HG03571 (cell line): Measurements from ENCODE around the gene ATP13A4.
"Not testable (repeated sequence)": the region's sequence is repeated elsewhere in the genome, so short reads cannot be mapped to it uniquely, and the experiment has no call there.

Experiments used
- ATAC-seq: cut with Tn5 transposase; IDR thresholded peaks from one replicate; pipeline ENCODE4 v1.9.1; 2021; ENCODE audit not compliant: unreplicated experiment

Gene ATP13A4

DNA sequence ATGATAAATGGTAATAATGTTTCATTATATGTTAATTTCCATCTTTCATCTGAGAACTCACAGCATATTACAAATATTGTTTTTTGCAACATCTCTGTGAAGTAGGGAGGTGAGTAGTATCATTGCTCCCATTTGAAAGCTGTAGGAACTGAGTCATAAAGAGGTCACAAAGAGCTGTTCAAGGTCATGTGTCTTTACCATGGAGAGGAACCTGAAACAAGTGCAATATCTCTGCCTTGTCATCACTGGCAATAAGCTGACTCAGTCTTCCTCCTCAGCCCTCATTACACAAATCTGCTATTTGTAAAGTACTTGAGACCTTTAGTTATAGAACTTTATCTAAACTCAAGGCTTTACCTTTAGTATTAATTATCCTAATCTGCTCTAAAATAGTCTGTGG, 4.4 kb upstream of the ATP13A4 start:
- ATAC-seq, result no peak

DNA sequence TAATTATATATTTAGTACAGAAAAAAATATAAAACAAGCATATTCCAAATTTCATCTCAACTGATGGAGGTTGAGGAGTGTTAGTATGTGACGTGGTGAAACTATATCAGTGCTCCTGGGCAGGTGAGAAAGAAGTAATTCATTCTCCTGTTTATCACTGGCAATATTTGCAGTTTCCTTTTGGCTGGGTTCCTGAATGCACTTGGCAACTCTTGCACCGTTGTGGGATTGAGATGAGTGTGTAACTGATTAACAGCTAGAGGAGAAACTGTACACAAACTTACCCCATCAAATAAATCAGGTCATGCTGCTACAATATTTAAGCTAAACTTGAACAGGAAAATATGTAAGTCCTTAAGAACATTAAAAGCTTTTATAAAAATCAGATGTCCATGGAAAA, 2.1 kb upstream of the ATP13A4 start:
- no peak for ATAC-seq

DNA sequence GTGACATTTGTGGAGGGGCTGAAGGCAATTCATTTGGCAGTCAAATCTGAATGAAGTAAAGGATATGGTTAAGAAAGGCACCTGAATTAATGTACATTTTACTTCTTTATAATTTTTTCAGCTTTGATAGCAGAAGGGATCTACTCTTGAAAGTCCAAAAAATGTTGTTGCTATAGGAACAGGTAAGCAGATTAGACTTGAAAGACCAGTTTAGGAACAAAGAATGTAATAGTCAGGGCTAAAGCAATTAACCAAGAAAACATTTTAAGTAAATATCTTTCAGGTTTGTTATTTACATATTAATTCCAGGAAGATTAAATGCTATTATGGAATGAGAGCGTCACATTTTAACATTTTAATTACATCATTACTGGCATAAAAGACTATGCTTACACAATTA, 1.1 kb downstream of the ATP13A4 start:
- no peak for ATAC-seq

DNA sequence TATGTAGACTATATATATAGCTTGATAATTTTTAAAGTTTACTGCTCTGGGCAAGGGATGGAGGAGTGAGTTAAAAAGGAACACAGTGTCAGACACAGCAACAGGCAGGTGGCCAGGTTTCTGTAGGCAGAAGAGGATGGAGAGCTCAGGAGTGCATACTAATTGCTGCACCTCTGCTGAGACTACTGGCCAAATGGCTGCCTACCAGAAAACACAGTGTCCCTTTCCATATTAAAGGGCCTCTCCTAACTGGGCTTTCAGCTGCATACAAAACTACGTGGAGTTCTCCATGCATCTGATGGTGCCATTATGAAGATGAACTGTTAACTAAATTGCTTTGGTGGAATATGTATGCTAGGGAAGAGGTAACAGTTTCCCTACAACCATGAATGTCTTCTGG, 1.8 kb downstream of the ATP13A4 start:
- ATAC-seq, result no peak

DNA sequence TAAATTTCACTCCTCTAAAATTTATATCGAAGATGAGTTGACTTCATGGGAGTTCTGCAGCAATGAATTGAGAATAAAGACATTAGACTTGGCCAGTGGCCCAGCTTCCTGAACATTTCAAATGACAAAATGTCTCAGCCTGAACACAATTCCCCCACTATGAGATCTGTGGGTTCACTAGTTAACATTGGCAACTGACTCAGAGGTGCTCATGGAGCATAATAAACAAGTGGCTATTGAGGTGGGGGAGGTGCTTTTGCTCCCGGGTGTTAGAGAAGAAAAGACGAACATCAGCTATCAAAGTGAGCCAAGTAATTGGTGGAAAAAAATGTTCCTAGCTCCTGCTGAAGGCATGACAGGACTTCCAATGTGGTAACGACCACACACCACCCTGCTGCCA, 6.3 kb downstream of the ATP13A4 start:
- ATAC-seq, result no peak

DNA sequence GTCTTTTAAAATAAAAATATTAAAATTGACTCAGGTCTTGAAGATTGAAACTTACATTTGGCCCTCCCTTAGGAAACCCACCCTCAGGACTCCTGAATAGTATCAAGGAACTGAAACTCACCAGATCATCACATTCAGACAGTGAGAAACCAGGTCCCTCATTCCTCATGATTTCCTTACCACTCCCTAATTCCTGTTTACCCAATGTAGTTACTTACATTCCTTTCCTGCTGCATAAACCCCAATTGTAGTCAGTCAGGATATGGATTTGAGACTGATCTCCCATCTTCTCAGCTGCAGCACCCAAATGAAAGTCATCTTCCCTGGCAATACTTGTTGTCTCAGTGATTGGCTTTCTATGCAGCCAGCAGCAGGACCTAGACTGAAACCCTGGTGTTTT, 8.6 kb downstream of the ATP13A4 start:
- no peak for ATAC-seq

DNA sequence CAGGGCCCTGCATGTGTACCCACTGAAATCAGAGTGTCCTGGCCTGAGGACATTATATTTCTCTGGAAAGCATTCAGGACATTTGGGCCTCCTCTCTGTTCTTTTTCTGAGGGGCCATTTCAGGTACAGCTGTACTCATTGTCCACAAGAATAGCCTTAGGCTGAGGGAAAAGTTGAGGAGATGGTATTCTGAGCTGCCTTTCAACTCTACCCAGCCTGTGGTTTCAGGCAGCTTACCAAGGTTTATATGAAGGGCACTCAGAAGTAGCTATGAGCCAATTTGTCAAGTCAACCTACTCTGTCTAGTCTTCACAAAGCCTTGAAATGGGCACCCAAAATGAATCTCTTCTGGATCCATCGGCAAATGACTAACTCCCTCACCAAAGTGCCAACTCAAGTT, 9.4 kb downstream of the ATP13A4 start:
- ATAC-seq, result no peak

DNA sequence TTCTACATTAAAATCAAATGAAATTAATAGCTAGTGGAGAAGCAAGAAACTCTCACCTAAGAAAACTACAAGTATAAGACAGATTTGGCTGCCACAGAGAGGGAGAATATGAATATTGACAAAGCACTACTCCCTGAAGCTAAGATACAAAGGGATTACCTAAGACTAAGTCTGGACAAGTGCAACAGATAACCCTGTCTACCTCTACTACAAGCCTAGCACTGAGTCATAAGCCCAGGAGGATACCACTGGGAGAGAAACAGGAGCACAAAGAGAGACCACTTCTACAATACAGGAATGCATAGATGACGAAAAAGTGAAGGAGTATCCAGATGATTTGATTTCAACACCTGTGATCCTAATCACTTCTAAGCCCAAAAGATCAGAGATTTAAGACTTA, 10.4 kb downstream of the ATP13A4 start:
- ATAC-seq, result no peak

DNA sequence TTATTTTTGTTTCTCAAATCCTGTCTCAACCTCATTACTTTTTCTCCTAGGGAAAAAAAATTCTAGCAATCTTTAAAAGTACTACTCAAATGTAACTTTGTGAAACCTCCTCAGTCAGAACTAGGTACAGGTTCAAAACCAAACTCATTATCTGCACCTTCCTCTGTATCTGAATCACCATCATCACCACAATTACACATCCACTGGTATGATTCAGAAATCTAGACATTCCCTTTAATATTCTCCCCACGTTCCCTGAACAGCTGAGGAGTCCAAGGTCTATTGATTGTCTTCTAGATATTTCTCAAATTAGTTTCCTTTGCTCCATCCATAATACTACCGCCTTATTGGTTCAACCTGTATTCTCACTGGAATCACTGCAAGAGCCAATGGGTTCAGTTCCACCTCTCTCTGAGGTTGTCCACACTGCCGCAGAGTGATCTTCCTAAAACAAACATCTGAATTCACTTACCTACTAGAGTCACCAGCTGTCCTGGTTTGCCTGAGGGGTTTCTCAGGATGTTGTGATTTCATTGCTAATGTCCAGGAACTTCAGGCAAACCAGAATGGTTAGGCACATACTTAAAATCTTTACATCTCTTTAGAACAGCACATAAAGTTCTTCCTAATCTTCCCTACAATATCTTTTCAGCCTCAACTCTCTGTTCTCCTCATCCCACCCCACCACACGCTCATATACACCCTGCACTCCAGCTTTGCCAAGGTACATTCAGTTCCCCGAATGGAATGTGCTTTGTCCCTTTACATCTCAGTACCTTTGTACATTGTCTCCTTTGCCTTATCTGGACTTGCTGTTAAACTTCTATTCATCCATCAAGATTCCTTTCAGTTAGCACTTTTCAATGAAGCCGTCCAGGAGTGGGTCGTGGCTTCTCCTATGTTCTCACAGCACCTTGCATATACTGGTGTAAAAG, 24.2 kb downstream of the ATP13A4 start:
- no peak for ATAC-seq

DNA sequence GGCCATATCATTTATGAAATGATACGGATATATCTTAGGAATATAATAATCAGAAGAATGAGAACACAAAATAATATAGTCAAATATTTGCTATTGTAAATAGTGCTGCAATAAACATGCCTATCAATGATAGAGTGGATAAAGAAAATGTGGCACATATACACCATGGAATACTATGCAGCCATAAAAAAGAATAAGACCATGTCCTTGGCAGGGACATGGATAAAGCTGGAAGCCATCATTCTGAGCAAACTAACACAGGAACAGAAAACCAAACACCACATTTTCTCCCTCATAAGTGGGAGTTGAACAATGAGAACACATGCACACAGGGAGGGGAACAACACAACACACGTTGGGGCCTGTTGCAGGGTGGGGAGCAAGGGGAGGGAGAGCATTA, 28.6 kb downstream of the ATP13A4 start:
- not testable (repeated sequence) for ATAC-seq

DNA sequence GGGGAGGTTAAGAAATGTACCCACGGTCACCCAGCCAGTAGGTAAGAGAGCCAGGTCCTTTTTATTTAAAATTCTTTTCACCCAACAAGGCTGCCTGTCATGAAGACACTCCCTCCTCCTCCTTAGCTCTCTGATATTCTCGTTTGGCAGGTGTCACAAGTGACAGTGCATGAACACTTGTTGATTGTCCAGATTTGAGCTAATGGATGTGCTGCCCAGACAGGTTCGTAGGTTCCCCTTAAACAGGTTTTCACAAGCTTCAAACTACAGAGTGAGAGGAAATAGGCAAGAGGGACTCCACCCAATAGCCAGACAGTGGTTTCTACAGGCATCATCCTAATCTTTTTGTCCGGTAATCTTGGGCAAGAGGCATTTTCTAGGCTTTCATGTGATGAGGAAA, 32.2 kb downstream of the ATP13A4 start:
- ATAC-seq, result no peak

DNA sequence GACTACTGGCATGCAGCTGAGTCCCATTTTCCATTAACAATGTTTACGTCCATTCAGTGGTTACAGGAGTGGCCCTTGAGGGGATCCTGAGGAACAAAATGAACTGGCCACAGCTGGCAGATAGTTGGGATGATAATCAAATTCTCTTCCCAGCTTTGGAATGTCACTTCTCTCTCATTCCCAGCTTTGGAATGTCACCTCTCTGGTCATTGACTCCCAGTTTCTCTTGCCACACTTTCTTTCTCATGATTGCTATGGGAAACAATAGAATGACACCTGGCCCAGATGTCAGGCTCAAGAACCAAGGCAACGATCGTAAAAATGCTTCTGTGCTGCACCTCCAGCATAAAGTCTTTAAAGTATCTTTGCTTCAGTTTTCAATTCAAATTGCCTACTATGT, 34.0 kb downstream of the ATP13A4 start:
- no peak for ATAC-seq

DNA sequence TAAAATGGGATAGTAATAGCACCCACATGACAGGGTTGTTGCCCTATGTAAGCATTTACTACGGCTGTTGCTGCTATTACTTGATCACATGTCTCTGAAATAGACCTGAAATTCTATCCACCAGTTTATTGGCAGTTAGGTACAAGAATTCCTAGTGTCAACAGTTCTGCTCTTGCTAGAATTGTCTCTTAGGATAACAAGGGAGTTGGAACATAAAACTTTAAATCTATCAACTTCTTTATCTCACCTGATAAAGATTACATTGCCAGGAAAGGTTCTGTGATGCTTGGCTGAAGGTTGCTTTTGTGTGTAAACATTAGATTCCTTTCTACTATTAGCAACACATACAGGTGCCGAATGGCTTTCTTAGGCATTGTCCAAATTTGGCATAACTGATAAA, 38.7 kb downstream of the ATP13A4 start:
- no peak for ATAC-seq

DNA sequence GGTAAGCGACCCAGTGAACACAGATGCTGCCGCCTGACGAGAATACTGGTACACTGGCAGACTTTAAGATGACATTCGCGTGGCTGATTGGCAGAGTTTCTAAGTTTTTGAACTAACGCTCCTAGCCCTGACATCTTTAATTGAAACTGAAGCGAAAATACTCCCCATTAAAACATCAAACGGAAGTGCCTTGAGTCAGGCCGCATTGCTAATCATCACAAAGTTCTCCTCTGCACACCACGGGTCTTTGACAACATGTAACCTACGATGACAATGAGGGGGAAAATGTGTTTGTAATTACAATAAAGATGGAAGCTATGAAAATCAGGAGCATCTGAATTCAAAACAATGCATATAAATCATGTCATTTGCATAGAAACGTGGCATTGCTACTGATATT, 44.5 kb downstream of the ATP13A4 start:
- ATAC-seq, result no peak

DNA sequence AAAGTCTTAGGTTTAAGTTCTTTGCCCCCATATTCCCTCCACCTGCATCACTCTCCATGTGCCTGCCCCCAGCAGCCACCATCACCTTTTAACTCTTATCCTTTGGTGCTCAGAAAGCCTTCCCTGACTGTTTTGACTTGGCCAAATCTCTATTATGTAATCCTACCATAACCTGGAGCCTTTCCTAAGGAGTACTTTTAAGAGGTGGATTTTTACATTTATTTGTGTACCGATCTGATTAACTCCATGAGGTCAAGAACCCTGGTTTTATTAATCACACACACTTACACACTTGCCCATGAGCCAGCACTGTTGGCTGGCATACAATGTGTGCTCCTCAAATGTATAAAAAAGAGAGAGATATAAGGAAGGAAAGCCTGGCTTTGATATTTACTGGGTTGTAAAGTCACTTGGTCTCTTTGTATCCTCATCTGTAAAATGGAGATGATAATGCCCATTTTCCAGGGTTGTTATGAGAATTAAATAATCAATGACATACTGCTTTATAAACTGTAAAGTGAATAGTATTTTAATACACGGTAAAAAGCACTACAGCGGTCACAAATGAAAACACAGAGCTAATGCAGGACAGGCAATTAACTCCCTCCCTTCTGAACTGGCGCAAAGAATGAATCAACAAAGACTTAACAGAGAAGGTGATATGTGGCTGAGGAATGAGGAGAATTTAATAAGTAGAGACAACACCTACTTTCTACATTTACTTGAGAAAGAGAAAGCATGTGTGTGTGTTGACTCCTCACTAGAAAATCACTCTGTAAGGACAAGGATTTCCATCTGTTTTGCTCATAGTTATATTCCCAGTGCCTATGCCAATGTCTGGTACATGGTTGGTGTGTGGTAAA, 45.4 kb downstream of the ATP13A4 start:
- no peak for ATAC-seq

DNA sequence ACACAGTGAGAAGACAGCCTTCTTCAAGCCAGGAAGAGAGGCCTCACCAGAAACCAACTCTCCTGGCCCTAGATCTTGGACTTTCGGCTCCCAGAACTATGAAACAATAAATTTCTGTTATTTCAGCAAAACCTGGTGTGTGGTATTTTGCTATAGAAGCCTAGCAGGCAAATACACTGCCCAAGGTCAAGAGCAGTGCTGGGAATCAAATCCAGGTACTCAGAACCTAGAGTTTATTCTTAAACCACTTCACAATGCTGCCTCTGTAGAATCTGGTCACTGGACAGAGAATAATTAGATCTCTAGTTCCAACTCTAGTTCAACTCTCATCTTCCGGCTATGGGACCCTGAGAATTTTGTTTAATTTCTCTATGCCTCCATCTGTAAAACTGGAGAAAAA, 46.6 kb downstream of the ATP13A4 start:
- ATAC-seq, result no peak

DNA sequence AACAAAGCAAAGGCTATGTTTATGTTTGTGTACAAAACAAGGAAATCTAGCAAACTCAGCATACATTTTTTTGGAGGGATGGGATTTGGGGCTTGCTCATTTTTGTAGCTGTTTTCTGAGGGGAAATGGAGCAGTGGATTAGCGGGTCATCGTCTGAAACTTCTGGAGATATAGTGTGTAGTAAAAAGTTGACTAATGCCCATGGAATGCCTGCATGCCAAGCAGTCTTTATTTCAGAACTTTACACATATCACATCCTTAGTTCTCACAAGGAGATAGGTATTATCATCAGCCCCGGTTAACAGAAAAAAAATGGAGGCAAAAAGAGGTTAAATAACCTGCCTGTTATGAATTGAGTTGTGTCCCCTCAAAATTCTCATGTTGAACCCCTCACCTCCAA, 47.1 kb downstream of the ATP13A4 start:
- no peak for ATAC-seq

DNA sequence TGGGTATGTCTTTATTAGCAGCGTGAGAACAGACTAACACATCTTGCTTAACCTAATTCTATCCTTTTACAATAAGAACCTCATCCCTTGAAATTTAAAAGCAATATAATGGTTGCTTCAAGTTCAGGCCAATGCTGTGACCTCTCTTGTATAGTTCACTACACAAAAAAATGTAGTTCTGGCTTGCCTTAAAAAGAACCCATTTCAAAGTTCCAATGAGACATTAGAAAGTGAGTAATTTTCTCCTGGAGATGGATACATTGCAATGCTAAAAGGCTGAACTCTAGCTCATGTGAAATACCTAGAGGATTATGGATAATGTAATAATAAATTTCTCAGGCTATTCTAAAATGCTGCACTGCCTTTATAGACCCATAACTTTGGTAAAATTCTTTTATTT, 47.8 kb downstream of the ATP13A4 start:
- ATAC-seq, result no peak

DNA sequence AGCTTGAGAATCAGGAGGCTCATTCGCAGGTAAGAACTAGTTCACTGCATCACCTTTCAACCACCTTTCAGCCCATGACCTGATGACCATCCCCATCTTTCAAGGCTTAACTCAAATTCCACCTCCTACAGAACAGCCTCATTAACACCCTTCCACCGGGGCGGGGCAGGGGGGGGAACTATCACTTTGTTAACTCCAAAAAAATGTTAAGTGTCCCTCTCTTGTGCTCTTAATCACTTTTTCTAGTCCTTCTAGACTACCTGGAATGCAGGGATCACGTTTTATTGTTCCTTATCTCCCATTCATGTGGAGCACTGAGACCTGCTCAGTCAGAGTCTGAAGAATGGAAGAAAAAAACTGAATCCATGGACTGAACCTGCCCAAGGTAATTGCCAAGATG, 51.8 kb downstream of the ATP13A4 start:
- ATAC-seq, result no peak

DNA sequence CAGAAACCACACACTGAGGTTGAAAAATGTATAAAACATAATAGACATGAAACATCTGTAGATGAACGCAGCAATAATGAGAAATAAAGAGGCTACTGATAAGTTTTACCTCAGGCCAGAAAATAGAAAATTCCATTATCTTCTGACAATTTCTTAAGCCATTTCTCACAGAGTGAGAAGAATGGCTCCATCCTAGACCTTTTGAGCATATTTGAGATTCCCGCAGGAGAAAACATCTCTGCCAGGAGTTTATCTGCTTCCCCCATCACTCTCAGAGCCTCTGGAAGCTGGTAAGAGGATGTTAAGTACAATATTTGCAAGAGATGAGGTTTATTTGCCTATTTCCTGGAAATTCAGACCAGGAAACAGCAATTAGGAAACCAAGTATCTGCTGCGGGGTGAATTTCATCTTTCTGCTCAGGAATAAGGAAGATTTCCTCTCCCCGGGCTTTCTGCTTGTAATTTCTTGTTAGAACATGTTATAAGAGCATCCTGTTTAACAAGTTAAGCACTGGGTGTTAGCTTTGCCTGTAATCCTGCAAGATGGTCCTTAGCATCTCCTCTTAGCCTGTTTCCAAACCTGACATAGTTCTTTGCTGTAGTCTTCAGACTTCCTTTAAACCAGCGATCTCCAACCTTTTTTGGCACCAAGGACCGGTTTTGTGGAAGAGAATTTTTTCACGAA, 54.8 kb downstream of the ATP13A4 start:
- no peak for ATAC-seq

DNA sequence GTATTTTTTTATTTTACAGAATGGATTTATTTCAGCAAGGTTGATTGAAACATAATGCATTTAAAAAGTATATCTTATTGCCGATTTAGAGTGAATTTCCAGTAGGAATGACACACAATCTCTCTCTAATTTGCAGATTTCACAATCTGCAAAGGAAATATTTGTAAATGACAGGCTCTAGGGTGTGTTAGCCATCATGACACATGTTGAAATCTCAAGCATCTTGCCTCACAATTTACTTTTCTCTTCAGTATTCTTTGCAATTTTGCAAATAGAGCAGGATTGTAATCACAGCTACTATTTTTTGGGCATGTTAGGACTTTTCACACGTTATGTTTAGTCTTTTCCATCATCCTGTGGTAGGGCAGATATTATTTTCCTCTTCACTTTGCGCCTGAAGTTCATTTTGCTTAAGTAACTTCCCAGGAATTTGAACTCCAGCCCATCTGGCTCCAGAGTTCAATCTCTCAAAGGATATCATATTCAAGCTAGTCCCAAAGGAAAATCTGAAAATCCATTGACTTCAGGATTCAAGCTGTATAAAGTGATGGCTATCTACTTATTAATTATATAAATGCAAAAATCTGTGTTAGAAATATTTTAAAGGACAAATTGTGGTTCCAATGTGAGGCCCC, 55.4 kb downstream of the ATP13A4 start:
- no peak for ATAC-seq
